B cell (primary cell): ENCODE data around the gene MLKL. TPM values are rescaled to one million over a fixed set of nuclear protein-coding genes. Genes with fewer than 3 reads are reported as not detected.

Source experiments
- ATAC-seq: fragments of 200-7000 bp; cut with Tn5 transposase; one replicate; pipeline ENCODE4 v1.10.0; 2021; ENCODE audit warnings: low read depth, mild to moderate bottlenecking, moderate number of reproducible peaks, moderate library complexity
- CTCF ChIA-PET: fragments of 350-600 bp; sonication (Branson Sonifier 250); formaldehyde crosslinking; loops from one replicate; lab custom pipeline; 2021; ENCODE audit warnings: antibody characterized with exemption, inconsistent platforms; lab: Charles Lee
- POLR2A ChIA-PET: fragments of 350-600 bp; sonication (Branson Sonifier 250); formaldehyde crosslinking; loops from one replicate; lab custom pipeline; 2021; ENCODE audit warnings: antibody characterized with exemption; lab: Charles Lee
- DNase-seq: peaks from one replicate; pipeline ENCODE4 v3.0.0; 2013
- H2AFZ ChIP-seq: 2 replicates; pipeline ENCODE4 v1.6.1; 2012; ENCODE audit warnings: mild to moderate bottlenecking, low read depth, low read length; ENCODE audit not compliant: insufficient read depth, poor library complexity, severe bottlenecking
- H3K27ac ChIP-seq, 2 donors: 1 replicate in 1 of 2; 2 replicates in 1 of 2; pipeline ENCODE4 v1.5.1; 2012 to 2013; ENCODE audit warnings: low read length in 2 of 2, mild to moderate bottlenecking in 2 of 2, moderate library complexity in 1 of 2
- H3K27me3 ChIP-seq, 4 experiments: fragments of 200-600 bp in 1 of 4; sonication (generic) in 1 of 4; replicated peaks in 1 of 4; 1 replicate in 2 of 4; 2 replicates in 2 of 4; pipeline versions ENCODE4 v1.6.1 to v1.7.0; 2013 to 2016; ENCODE audit warnings: low read length in 3 of 4, mild to moderate bottlenecking in 2 of 4, mixed read lengths in 1 of 4, moderate library complexity in 1 of 4; ENCODE audit not compliant: insufficient read depth in 4 of 4, control insufficient read depth in 3 of 4; ENCODE audit errors: control extremely low read depth in 1 of 4
- H3K36me3 ChIP-seq, 2 experiments: replicated peaks in 1 of 2; 1 replicate in 1 of 2; 2 replicates in 1 of 2; pipeline versions ENCODE4 v1.6.1 to v1.7.1; 2013; ENCODE audit warnings: low read length in 1 of 2; ENCODE audit not compliant: insufficient read depth in 2 of 2, control insufficient read depth in 1 of 2; ENCODE audit errors: control extremely low read depth in 1 of 2, extremely low read depth in 1 of 2
- H3K4me1 ChIP-seq, 2 donors: fragments of 200-600 bp in 1 of 2; sonication (generic) in 1 of 2; 1 replicate in 1 of 2; 2 replicates in 1 of 2; pipeline versions ENCODE4 v1.5.1 to v1.6.1; 2013 to 2017; ENCODE audit warnings: low read length in 2 of 2; ENCODE audit not compliant: control insufficient read depth in 2 of 2, insufficient read depth in 2 of 2
- H3K4me2 ChIP-seq: replicated peaks from 2 replicates; pipeline ENCODE3; 2012; ENCODE audit warnings: mild to moderate bottlenecking, low read depth, low read length; ENCODE audit not compliant: poor library complexity, severe bottlenecking
- H3K4me3 ChIP-seq, 5 experiments: fragments of 200-600 bp in 1 of 5; sonication (generic) in 1 of 5; 1 replicate in 3 of 5; 2 replicates in 2 of 5; pipeline versions ENCODE4 v1.5.1 to v1.7.0; 2011 to 2016; ENCODE audit warnings: low read length in 4 of 5, mild to moderate bottlenecking in 4 of 5, low read depth in 2 of 5, control low read depth in 1 of 5, moderate library complexity in 1 of 5; ENCODE audit not compliant: insufficient read depth in 1 of 5; ENCODE audit errors: control extremely low read depth in 1 of 5, extremely low read depth in 1 of 5
- H3K79me2 ChIP-seq: fragments of 200-600 bp; sonication (generic); one replicate; pipeline ENCODE4 v1.6.0; 2016; ENCODE audit warnings: low read length; ENCODE audit not compliant: control insufficient read depth, insufficient read depth
- H3K9ac ChIP-seq: fragments of 200-600 bp; sonication (generic); 2 replicates; pipeline ENCODE4 v1.6.1; 2017; ENCODE audit warnings: mild to moderate bottlenecking, low read length, moderate library complexity
- H3K9me3 ChIP-seq, 3 donors: one replicate each; pipeline versions ENCODE4 v1.6.1 to v1.7.1; 2013; ENCODE audit warnings: low read length in 2 of 3; ENCODE audit not compliant: control insufficient read depth in 2 of 3, insufficient read depth in 1 of 3; ENCODE audit errors: control extremely low read depth in 1 of 3
- H4K20me1 ChIP-seq: 2 replicates; pipeline ENCODE4 v1.6.0; 2012; ENCODE audit warnings: mild to moderate bottlenecking, low read length; ENCODE audit not compliant: insufficient read depth, control insufficient read depth, poor library complexity, severe bottlenecking
- H3K27ac Mint-ChIP-seq: one replicate; pipeline ENCODE4 v1.8.0; 2021; ENCODE audit warnings: mixed read lengths
- H3K27me3 Mint-ChIP-seq: one replicate; pipeline ENCODE4 v1.8.0; 2021; ENCODE audit warnings: mixed read lengths
- H3K4me1 Mint-ChIP-seq: one replicate; pipeline ENCODE4 v1.8.0; 2021; ENCODE audit warnings: mixed read lengths
- H3K4me3 Mint-ChIP-seq: one replicate; pipeline ENCODE4 v1.8.0; 2021; ENCODE audit warnings: mixed read lengths
- H3K9me3 Mint-ChIP-seq: one replicate; pipeline ENCODE4 v1.8.0; 2022; ENCODE audit warnings: mixed read lengths; ENCODE audit not compliant: insufficient read depth
- EZH2 ChIP-seq: IDR thresholded peaks from 2 replicates; pipeline ENCODE4 v1.6.1; 2012; ENCODE audit warnings: borderline replicate concordance, low read depth, mild to moderate bottlenecking, moderate library complexity, low read length; ENCODE audit not compliant: insufficient read depth, poor library complexity, severe bottlenecking
- WGBS: methylation state at CpG from one replicate; pipeline ENCODE4 v1.1.5; 2013; ENCODE audit warnings: missing lambda C conversion rate; ENCODE audit not compliant: insufficient coverage; 5-methylcytosine and 5-hydroxymethylcytosine counted together
- intact Hi-C: fragments of 100-400 bp; cut with micrococcal nuclease; formaldehyde crosslinking; loops from one replicate; pipeline ENCODE4 v1.10.0; 2022
- polyA plus RNA-seq: library from polyadenylated mRNA; depleted of rRNA; stranded (reverse); fragments of >200 nt; gene quantifications from 2 replicates; pipeline ENCODE4 v1.2.3, GENCODE V29; 2012
- total RNA-seq, 2 donors: library from RNA; stranded (reverse); fragments of 120-200 nt in 1 of 2; gene quantifications; 1 replicate in 1 of 2; 2 replicates in 1 of 2; pipeline versions ENCODE4 v1.2.3 to v1.2.4, GENCODE V29; 2013 to 2022
- TF ChIP-seq, protein P1 (sequence below): fragments of 200-600 bp; IDR thresholded peaks from one replicate; pipeline ENCODE4 v1.8.0; 2022; ENCODE audit warnings: antibody characterized with exemption, mild to moderate bottlenecking

MLKL gene
- total and polyA plus RNA-seq, 2 donors (not counting 1 experiment from before 2014, with no cell fraction given) = 13.4 to 19.7 TPM

DNA sequence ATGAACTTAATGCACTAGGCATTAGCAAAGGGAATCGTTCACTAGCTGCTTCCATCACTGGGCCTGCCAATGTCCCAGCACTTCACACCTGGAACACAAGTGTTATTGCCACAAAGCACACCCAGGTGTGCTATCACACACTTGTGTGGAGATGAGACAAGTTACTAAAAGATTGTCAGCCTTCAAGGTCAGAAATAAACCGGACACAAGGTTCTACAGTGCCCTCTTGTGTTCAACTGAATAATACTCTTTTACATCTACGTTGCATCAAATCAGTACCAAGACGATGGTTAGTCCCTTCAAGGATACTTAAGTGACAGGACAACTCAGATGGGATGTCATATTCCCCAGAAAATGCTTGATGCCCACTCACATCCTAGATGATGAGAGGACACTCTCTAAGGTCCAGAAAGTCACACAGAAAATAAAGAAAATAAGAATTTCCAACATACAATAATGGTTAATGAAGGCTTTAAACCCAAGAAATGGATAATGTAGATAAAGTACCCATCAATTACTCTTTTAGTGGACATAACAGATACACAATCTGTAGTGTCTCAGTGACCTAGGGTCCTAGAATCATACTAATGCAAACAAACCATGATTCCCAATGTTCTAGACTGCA lies 77.3 kb downstream of the MLKL start:
- Histone ChIP-seq H2AFZ (no peak overlapping the region), H3K4me3 (no peak overlapping the region), H4K20me1 (peaks cover 5% of the 10 kb centered on the region), H3K36me3 (peaks cover 9 to 67% of the 10 kb centered on the region in 2 experiments), H3K27me3 (no peaks in the 10 kb centered on the region), H3K9ac (no peak overlapping the region), H3K79me2 (peaks cover 2% of the 10 kb centered on the region), H3K9me3 (no peaks in the 10 kb centered on the region), H3K4me2 (no peak overlapping the region), H3K4me1 (no peaks in the 10 kb centered on the region), H3K27ac (no peak overlapping the region)
- ChIA-PET CTCF (interaction anchor here (0.7 to 2.0 kb wide), 12 partner anchors 11 to 314 kb away, joined by 3 to 8 read pairs (median 3); partner anchors contain the start of gene GLG1), POLR2A (no interaction called here)
- no peak overlapping the region for H3K27ac Mint-ChIP-seq
- peak; percentile 58 for DNase-seq
- H3K9me3 Mint-ChIP-seq = no peaks in the 10 kb centered on the region
- WGBS = 34% methylated on average over 3 of the region's 4 CpGs
- H3K4me1 Mint-ChIP-seq = no peaks in the 10 kb centered on the region
- no peak for ATAC-seq
- H3K27me3 Mint-ChIP-seq = no peaks in the 10 kb centered on the region
- H3K4me3 Mint-ChIP-seq = no peak overlapping the region
- TF ChIP-seq EZH2 = no peak
- TF ChIP-seq, protein P1, sequence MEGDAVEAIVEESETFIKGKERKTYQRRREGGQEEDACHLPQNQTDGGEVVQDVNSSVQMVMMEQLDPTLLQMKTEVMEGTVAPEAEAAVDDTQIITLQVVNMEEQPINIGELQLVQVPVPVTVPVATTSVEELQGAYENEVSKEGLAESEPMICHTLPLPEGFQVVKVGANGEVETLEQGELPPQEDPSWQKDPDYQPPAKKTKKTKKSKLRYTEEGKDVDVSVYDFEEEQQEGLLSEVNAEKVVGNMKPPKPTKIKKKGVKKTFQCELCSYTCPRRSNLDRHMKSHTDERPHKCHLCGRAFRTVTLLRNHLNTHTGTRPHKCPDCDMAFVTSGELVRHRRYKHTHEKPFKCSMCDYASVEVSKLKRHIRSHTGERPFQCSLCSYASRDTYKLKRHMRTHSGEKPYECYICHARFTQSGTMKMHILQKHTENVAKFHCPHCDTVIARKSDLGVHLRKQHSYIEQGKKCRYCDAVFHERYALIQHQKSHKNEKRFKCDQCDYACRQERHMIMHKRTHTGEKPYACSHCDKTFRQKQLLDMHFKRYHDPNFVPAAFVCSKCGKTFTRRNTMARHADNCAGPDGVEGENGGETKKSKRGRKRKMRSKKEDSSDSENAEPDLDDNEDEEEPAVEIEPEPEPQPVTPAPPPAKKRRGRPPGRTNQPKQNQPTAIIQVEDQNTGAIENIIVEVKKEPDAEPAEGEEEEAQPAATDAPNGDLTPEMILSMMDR = peak; percentile 70
- intact Hi-C loops = loop anchor here (10.0 kb wide), 1 partner anchor 119 kb away; no protein-coding TSS in a partner anchor

DNA sequence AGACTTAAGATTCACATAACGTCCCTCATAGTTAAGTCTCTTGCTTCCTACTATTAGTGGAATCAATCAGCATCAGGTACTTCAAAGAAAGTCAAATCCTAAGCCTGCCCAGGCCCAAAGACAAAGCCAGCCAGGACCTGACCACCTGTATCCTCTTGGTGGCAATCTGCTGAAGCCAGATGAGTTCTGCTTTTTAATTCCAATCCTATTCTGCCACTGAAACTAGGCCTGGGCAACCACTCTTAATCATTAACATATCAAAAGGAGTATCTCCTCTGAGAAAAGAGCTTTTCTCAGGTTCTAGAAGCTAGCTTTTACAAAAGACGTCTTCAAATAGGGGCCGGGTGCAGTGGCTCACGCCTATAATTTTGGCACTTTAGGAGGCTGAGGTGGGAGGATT lies 78.7 kb downstream of the MLKL start:
- H3K4me3 ChIP-seq = no peak overlapping the region
- no peak for TF ChIP-seq EZH2
- TF ChIP-seq, protein P1 = no peak
- POLR2A ChIA-PET = no interaction called here
- H3K4me3 Mint-ChIP-seq = no peak overlapping the region
- no peaks in the 10 kb centered on the region for H3K4me1 Mint-ChIP-seq
- no peaks in the 10 kb centered on the region for H3K79me2 ChIP-seq
- no peak overlapping the region for H3K27ac Mint-ChIP-seq
- H3K4me2 ChIP-seq = no peak overlapping the region
- H3K9me3 Mint-ChIP-seq = no peaks in the 10 kb centered on the region
- peaks cover 5% of the 10 kb centered on the region for H4K20me1 ChIP-seq
- H3K27ac ChIP-seq = no peak overlapping the region
- peaks cover 9 to 58% of the 10 kb centered on the region in 2 experiments for H3K36me3 ChIP-seq
- DNase-seq (no peak), ATAC-seq (no peak)
- H3K9me3 ChIP-seq = no peaks in the 10 kb centered on the region
- no peaks in the 10 kb centered on the region for H3K27me3 Mint-ChIP-seq
- no peak overlapping the region for H3K9ac ChIP-seq
- H3K4me1 ChIP-seq = no peaks in the 10 kb centered on the region
- intact Hi-C loops = loop anchor here (10.0 kb wide), 1 partner anchor 117 kb away; no protein-coding TSS in a partner anchor
- H3K27me3 ChIP-seq = no peaks in the 10 kb centered on the region
- WGBS = 100% methylated on average over 1 of the region's 4 CpGs
- no peak overlapping the region for H2AFZ ChIP-seq
- CTCF ChIA-PET = interaction anchor here (1.1 to 2.0 kb wide), 6 partner anchors 10 to 146 kb away, joined by 3 to 8 read pairs (median 4); partner anchors contain the start of gene GLG1
